SK-N-MC (cell line): ENCODE data around the gene NYNRIN.

Source experiments
- DNase-seq: peaks from one replicate; pipeline ENCODE4 v3.0.0-alpha.2; 2011; ENCODE audit warnings: low read depth, low spot score
- H3K27ac ChIP-seq: fragments of 200-600 bp; sonication (generic); 2 replicates; pipeline ENCODE4 v1.5.1; 2016; ENCODE audit warnings: mixed run types
- H3K36me3 ChIP-seq: fragments of 200-600 bp; sonication (generic); 2 replicates; pipeline ENCODE4 v1.6.1; 2017; ENCODE audit warnings: antibody characterized with exemption, low read length, mixed read lengths; ENCODE audit not compliant: insufficient read depth
- H3K4me3 ChIP-seq: fragments of 200-600 bp; sonication (generic); 2 replicates; pipeline ENCODE4 v1.5.1; 2016
- H3K9ac ChIP-seq: fragments of 200-600 bp; sonication (generic); 2 replicates; pipeline ENCODE4 v1.8.0; 2017; ENCODE audit warnings: mixed run types, mixed read lengths; ENCODE audit not compliant: insufficient read length
- H3K9me3 ChIP-seq: fragments of 200-600 bp; sonication (generic); 2 replicates; pipeline ENCODE4 v1.6.1; 2017; ENCODE audit warnings: low read depth, mild to moderate bottlenecking, antibody characterized with exemption, low read length, moderate library complexity, mixed read lengths
- EZH2 ChIP-seq: fragments of 200-600 bp; sonication (generic); IDR thresholded peaks from one replicate; pipeline ENCODE4 v1.6.1; 2017; ENCODE audit warnings: antibody characterized with exemption
- FOXP2 ChIP-seq: optimal IDR thresholded peaks from 2 replicates; pipeline ENCODE3; 2011; ENCODE audit warnings: mild to moderate bottlenecking, moderate library complexity; ENCODE audit not compliant: insufficient read depth; ENCODE audit errors: extremely low read length, control extremely low read depth
- POLR2AphosphoS5 ChIP-seq: IDR thresholded peaks from 2 replicates; pipeline ENCODE4 v1.6.1; 2012; ENCODE audit warnings: mild to moderate bottlenecking, low read depth, low read length, borderline replicate concordance

NYNRIN gene

DNA sequence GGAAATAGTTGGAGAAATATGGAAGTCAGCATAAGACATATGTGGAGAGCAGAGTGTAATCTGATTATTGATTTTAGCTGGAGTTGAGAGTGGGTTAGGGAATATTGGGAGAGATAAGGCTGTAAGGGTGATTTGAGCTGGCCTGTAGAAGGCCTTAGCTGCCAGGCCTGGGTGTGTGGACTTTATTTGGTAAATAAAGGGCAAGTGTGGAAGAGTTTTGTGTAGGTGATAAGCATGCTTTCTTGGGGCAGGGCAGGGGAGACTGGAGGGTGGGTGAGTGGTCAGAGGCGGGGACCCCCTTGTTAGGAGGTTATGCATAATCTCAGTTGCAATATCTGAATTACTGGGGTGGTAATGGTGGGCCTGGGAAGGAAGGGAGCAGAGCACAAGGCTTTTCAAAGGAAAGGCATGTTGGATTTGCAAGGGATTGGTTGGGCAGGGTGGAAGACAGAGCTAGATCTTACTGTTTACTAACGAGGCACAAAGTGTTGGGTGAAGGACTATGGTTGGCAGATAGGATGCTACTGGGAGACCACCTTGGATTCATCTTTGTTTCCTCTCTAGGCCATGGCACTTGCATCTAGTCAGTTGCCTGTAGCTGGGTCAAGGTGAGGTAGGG, 36.5 kb downstream of the NYNRIN start:
- no peak for DNase-seq
- no peak overlapping the region for H3K9ac ChIP-seq
- H3K36me3 ChIP-seq, result peaks cover 23% of the 10 kb centered on the region
- TF ChIP-seq POLR2AphosphoS5 (no peak), EZH2 (no peak), FOXP2 (no peak)
- no peak overlapping the region for H3K4me3 ChIP-seq
- no peak overlapping the region for H3K27ac ChIP-seq
- H3K9me3 ChIP-seq, result no peaks in the 10 kb centered on the region

GRCh38 chr14:24435998-24436354, 37.2 kb downstream of the NYNRIN start:
- TF ChIP-seq POLR2AphosphoS5 (no peak), FOXP2 (no peak), EZH2 (no peak)
- H3K4me3 ChIP-seq, result no peak overlapping the region
- peaks cover 29% of the 10 kb centered on the region for H3K36me3 ChIP-seq
- H3K9me3 ChIP-seq, result no peaks in the 10 kb centered on the region
- DNase-seq, result no peak
- H3K27ac ChIP-seq, result no peak overlapping the region
- H3K9ac ChIP-seq, result no peak overlapping the region

DNA sequence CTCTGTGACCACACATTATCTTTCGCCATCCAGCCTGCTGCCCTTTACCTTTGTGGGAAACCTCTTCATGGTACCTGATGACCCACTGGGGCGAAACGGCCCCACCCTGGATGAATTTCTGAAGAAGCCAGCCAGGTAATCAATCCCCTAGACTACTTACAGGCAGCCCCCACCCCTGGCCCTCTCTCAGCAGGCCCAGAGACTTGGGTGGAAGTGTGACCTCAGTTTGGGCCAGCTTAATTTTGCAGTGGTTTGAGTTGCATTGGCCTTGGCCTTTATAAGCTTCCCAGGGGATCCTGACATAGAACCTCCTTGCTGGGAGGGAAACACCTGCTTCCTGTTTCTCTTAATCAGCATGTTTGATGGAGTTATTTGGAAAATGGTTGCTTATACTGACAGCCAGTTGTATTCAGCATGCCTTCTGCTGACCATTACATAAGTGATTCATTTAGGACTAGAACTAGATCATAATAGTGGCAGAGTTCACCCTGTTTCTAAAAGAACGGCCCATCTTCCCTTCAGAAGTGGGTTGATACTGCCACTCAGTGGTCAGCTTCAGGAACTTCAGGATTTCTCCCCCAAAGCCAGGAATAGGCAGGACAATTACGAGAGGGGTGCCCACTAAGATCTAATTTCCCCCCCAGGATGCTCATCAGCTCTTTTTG, 37.7 kb downstream of the NYNRIN start:
- DNase-seq, result no peak
- H3K9ac ChIP-seq, result no peak overlapping the region
- no peak overlapping the region for H3K4me3 ChIP-seq
- no peak overlapping the region for H3K27ac ChIP-seq
- no peaks in the 10 kb centered on the region for H3K9me3 ChIP-seq
- TF ChIP-seq POLR2AphosphoS5 (peak; percentile 37; the same call in 1 of the 2 replicates), FOXP2 (no peak)
- peaks cover 30% of the 10 kb centered on the region for H3K36me3 ChIP-seq

DNA sequence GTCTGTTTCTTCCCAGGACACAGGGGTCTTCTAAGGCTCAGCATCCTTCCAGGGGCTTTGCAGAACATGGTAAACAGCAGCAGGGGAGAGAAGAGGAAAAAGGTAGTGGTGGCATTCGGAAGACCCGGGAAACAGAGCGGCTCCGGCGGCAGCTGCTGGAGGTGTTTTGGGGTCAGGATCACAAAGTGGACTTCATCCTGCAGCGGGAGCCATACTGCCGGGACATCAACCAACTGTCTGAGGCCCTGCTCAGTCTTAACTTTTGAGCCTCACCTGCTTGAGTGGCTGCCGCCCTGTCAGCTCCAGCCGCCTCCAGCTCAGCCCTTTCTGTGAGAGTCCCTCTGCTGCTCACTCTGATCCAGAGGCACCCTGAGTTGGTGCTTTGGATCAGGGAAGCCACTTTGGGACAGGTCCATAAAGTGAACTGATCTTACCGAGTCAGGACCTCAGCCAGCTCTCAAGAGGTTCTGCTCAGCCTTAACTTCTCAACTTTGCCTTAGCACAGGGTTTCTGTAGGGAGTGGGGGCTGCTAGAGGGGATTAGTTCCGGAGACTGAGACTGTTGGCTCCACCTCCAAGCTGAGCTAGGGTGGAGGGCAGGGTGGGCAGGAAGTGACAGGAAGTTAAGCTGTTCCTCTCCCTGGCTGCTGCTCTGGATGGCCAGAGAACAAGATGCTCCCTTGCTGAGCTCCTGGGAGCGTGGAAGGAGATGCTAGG, 38.4 kb downstream of the NYNRIN start:
- H3K4me3 ChIP-seq, result no peak overlapping the region
- H3K9me3 ChIP-seq, result no peaks in the 10 kb centered on the region
- no peak overlapping the region for H3K9ac ChIP-seq
- H3K36me3 ChIP-seq, result peaks cover 30% of the 10 kb centered on the region
- H3K27ac ChIP-seq, result no peak overlapping the region
- DNase-seq, result no peak
- TF ChIP-seq FOXP2 (no peak), EZH2 (no peak), POLR2AphosphoS5 (no peak)

DNA sequence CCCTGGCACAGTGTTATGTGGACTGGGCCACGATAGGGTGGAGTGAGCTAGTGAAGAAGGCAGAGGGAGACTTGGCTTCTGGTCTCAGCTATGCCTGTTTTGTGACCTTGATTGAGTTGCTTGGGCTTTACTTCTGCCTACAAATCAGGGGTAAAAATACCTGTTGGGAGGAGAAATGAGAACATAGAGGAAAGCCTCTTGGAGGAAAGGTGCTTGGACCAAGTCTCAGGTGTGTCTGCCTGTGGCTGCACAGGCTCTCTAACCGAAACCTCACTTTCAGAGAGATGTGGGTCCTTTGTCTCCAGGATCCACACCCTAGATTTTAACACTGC, 38.9 kb downstream of the NYNRIN start:
- no peak overlapping the region for H3K9ac ChIP-seq
- TF ChIP-seq FOXP2 (no peak), POLR2AphosphoS5 (0 out of 2 replicates have a peak, but pooled peaks have one; percentile 22)
- no peak overlapping the region for H3K4me3 ChIP-seq
- no peak overlapping the region for H3K27ac ChIP-seq
- no peaks in the 10 kb centered on the region for H3K9me3 ChIP-seq
- H3K36me3 ChIP-seq, result peaks cover 30% of the 10 kb centered on the region
- DNase-seq, result no peak

DNA sequence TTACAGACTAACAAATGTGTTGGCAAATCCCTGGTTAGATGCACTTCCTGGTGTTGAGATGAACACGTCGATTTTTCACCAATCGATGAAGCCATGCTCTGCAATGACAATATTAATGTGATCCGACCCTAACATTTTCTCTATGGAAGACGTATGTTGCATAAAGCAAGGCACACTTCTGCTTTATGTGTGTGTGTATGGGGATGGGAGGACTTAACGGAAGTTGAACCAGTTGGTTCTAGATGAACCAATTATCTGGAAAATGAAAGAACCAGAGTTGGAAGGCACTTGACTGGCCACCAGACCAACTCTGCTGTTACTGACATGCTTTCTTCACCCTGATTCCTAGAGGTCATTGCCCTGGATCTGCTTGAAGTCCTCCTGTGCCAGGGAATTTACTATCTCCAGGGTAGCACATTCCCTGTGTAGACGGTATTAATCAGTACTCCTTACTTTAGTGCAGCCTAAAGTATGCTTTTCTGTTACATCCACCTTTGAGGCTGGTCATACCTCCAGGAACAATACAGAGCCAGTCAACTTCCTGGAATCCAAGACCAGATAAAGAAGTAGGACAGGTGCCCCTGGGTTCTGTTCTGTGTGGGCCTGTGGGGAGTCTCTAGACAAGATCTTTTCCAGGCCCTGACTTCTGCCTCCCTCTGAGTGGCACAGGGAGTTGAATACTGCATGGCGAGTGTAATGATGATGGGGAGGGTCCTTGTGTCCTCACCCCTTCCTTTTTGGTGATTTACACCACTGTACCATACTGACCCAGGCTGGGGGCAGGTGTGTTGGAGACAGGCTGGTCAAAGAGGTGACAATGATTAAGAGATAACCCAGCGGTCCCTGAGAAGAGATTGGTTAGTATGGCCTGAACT, 39.7 kb downstream of the NYNRIN start:
- no peak overlapping the region for H3K27ac ChIP-seq
- no peak overlapping the region for H3K9ac ChIP-seq
- DNase-seq, result no peak
- H3K9me3 ChIP-seq, result no peaks in the 10 kb centered on the region
- peaks cover 26% of the 10 kb centered on the region for H3K36me3 ChIP-seq
- TF ChIP-seq EZH2, result no peak
- no peak for TF ChIP-seq POLR2AphosphoS5
- no peak for TF ChIP-seq FOXP2
- H3K4me3 ChIP-seq, result no peak overlapping the region

- peaks cover 26% of the 10 kb centered on the region for H3K36me3 ChIP-seq
- TF ChIP-seq EZH2, result no peak
- no peak for TF ChIP-seq FOXP2
- no peak for TF ChIP-seq POLR2AphosphoS5
- H3K27ac ChIP-seq, result no peak overlapping the region
- DNase-seq, result no peak
- H3K9ac ChIP-seq, result no peak overlapping the region
- H3K4me3 ChIP-seq, result no peak overlapping the region
- H3K9me3 ChIP-seq, result no peaks in the 10 kb centered on the region
These were observed 40.5 kb downstream of the NYNRIN start for GRCh38 chr14:24439257-24439656.
